ENCODE data around the gene MYF5. TPM values are rescaled to one million over a fixed set of nuclear protein-coding genes. Genes with fewer than 3 reads are reported as not detected.

MYF5 gene
- total and polyA plus RNA-seq, 9 of the 15 experiments (the other 6 are each of a cell fraction or from before 2014, with no cell fraction given), result not detected

DNA sequence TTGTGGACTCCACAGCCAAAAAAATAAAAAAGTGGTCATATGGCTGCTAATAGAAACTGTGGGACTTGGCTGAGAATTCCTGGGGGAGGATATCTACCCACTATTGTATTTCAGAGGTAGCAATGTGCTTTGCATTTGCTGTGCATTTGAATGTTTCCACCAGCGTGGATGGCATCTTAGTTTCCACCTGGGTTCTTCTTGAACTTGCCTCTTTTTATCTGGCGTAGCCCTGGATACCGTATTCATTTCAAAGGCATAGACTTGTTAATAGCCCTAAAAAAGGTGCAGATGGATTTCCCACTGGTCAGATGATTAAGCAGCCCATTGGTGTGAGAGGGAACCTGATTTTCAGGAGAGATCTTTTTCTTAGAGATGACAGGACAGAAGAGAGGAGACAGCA lies 1.9 kb upstream of the MYF5 start (continued):
- TF ChIP-seq SNRNP70 (optimal IDR thresholded peaks at IDR 0.05; ENCODE audit: low read depth, low read length) (no peak), JUNB (CRISPR knock-in tag; conservative IDR thresholded peaks at IDR 0.05) (no peak), ZNF253 (CRISPR knock-in tag; conservative IDR thresholded peaks at IDR 0.05) (no peak), MAFG (tag; conservative IDR thresholded peaks at IDR 0.05) (no peak), ZZZ3 (IDR thresholded peaks at IDR 0.05) (no peak), SNAPC5 (CRISPR knock-in tag; IDR thresholded peaks at IDR 0.05) (no peak), ELF4 (CRISPR knock-in tag; IDR thresholded peaks at IDR 0.05) (no peak), SRSF9 (IDR thresholded peaks at IDR 0.05; ENCODE audit: borderline replicate concordance, low read depth, low read length) (no peak)

- ChIA-PET CTCF (ENCODE audit: low intra/inter-chr PET ratio) (no interaction called here), POLR2A (no interaction called here)
- 0% methylated on average over 7 of the region's 10 CpGs for WGBS (ENCODE audit: insufficient coverage, low coverage, missing lambda C conversion rate)
- DNase-seq (ENCODE audit: extremely low read depth in 1 of 4, low spot score in 3 of 4) (no peak), FAIRE-seq (no peak), ATAC-seq (no peak)
- Histone ChIP-seq H3K9me3 (replicated peaks; ENCODE audit: control insufficient read depth, insufficient read depth, low read depth, low read length) (no peaks in the 10 kb centered on the region), H3K27ac (ENCODE audit: extremely low read depth, low read depth, low read length) (no peak overlapping the region), H3K36me3 (ENCODE audit: control insufficient read depth, insufficient read depth, low read length) (no peaks in the 10 kb centered on the region), H3K79me2 (ENCODE audit: control insufficient read depth, insufficient read depth, low read length) (no peaks in the 10 kb centered on the region), H3K9ac (ENCODE audit: insufficient read depth in 1 of 2, low read depth in 2 of 2, low read length in 2 of 2) (no peak overlapping the region), H4K20me1 (replicated peaks; ENCODE audit: control insufficient read depth, insufficient read depth, low read length) (no peaks in the 10 kb centered on the region), H3K4me3 (no peak overlapping the region), H3K4me1 (replicated peaks in 1 of 2; ENCODE audit: control insufficient read depth in 2 of 2, insufficient read depth in 2 of 2, low read length in 2 of 2) (no peaks in the 10 kb centered on the region), H3K27me3 (ENCODE audit: control insufficient read depth in 2 of 2, insufficient read depth in 2 of 2, low read length in 2 of 2) (no peaks in the 10 kb centered on the region), H2AFZ (ENCODE audit: low read depth, low read length) (no peak overlapping the region), H3K4me2 (ENCODE audit: insufficient read depth, low read length) (no peak overlapping the region), H3K9me1 (ENCODE audit: control insufficient read depth, insufficient read depth, low read length) (no peaks in the 10 kb centered on the region)
- no TSS peak for BruUV-seq (replicated peaks)
- intact Hi-C loops (cut with micrococcal nuclease), result no loop called here
- in situ Hi-C loops (cut with MboI), result no loop called here
- no peak for TF ChIP-seq TFAP4 (CRISPR knock-in tag; IDR thresholded peaks at IDR 0.05; ENCODE audit: borderline replicate concordance)
- TF ChIP-seq HEY1 (CRISPR knock-in tag; IDR thresholded peaks at IDR 0.05; ENCODE audit: borderline replicate concordance), result no peak
- no peak for TF ChIP-seq ZNF551 (CRISPR knock-in tag; IDR thresholded peaks at IDR 0.05)
- no peak for TF ChIP-seq SIX5 (IDR thresholded peaks at IDR 0.05; ENCODE audit: borderline replicate concordance in 1 of 2, insufficient read depth in 1 of 2, low read depth in 1 of 2, low read length in 2 of 2)
- TF ChIP-seq MCM7 (IDR thresholded peaks at IDR 0.05), result no peak
- TF ChIP-seq TCF7L2 (IDR thresholded peaks at IDR 0.05; ENCODE audit: low read depth, low read length), result no peak
- TF ChIP-seq, protein P1, sequence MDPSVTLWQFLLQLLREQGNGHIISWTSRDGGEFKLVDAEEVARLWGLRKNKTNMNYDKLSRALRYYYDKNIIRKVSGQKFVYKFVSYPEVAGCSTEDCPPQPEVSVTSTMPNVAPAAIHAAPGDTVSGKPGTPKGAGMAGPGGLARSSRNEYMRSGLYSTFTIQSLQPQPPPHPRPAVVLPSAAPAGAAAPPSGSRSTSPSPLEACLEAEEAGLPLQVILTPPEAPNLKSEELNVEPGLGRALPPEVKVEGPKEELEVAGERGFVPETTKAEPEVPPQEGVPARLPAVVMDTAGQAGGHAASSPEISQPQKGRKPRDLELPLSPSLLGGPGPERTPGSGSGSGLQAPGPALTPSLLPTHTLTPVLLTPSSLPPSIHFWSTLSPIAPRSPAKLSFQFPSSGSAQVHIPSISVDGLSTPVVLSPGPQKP (CRISPR knock-in tag; IDR thresholded peaks at IDR 0.05), result no peak
- TF ChIP-seq RB1 (IDR thresholded peaks at IDR 0.05; ENCODE audit: low read depth), result no peak
- TF ChIP-seq TARDBP (IDR thresholded peaks at IDR 0.05), result no peak
- TF ChIP-seq MEIS2 (IDR thresholded peaks at IDR 0.05; ENCODE audit: partially characterized antibody), result no peak
- no peak for TF ChIP-seq SMARCA5 (IDR thresholded peaks at IDR 0.05)
- no peak for TF ChIP-seq FOXJ3 (CRISPR knock-in tag; IDR thresholded peaks at IDR 0.05)
- no peak for TF ChIP-seq ZNF224 (CRISPR knock-in tag; IDR thresholded peaks at IDR 0.05)
- TF ChIP-seq HIVEP1 (CRISPR knock-in tag; IDR thresholded peaks at IDR 0.05), result no peak
- no peak for TF ChIP-seq SMAD2 (IDR thresholded peaks at IDR 0.05; ENCODE audit: low read depth, low read length)
- TF ChIP-seq TGIF2 (CRISPR knock-in tag; IDR thresholded peaks at IDR 0.05), result no peak
Measured at GRCh38 chr12:80715713-80716249, 931 bp upstream of the MYF5 start.

Data from K562 (cell line).